Esophagus squamous epithelium (tissue), 5 donors: ENCODE measurements around the gene SYNPR. TPM values are rescaled to one million over a fixed set of nuclear protein-coding genes. Genes with fewer than 3 reads are reported as not detected.

Source experiments
- DNase-seq: peaks from one replicate; lab custom pipeline; 2025; lab: John Stamatoyannopoulos, UW
- H3K27ac ChIP-seq, 4 donors: fragments of 200-600 bp; sonication (generic); one replicate each; pipeline ENCODE4 v1.5.1; 2016 to 2019; ENCODE audit warnings: mild to moderate bottlenecking in 1 of 4
- H3K27me3 ChIP-seq, 4 donors: fragments of 200-600 bp; sonication (generic); 1 replicate in 3 of 4; 2 replicates in 1 of 4; pipeline versions ENCODE4 v1.5.1 to v1.6.0; 2017 to 2021; ENCODE audit warnings: antibody characterized with exemption in 1 of 4
- H3K36me3 ChIP-seq, 3 donors: fragments of 200-600 bp; sonication (generic); one replicate each; pipeline ENCODE4 v1.5.1; 2016 to 2019
- H3K4me1 ChIP-seq, 3 donors: fragments of 200-600 bp; sonication (generic); one replicate each; pipeline ENCODE4 v1.5.1; 2017 to 2019
- H3K4me3 ChIP-seq, 4 donors: fragments of 200-600 bp; sonication (generic); 1 replicate in 3 of 4; 2 replicates in 1 of 4; pipeline ENCODE4 v1.5.1; 2016 to 2019; ENCODE audit warnings: mild to moderate bottlenecking in 2 of 4, moderate library complexity in 1 of 4
- H3K9me3 ChIP-seq, 3 donors: fragments of 200-600 bp; sonication (generic); one replicate each; pipeline ENCODE4 v1.5.1; 2016 to 2019
- CTCF ChIP-seq, 6 experiments: fragments of 450-650 bp in 4 of 6; fragments of 200-600 bp in 2 of 6; sonication (generic) in 2 of 6; IDR thresholded peaks; one replicate each; pipeline ENCODE4 v1.5.1; 2016 to 2019; ENCODE audit warnings: antibody characterized with exemption in 6 of 6, mild to moderate bottlenecking in 4 of 6, moderate library complexity in 4 of 6
- POLR2A ChIP-seq, 4 donors: fragments of 450-650 bp; IDR thresholded peaks; one replicate each; pipeline ENCODE4 v1.6.1; 2017; ENCODE audit warnings: antibody characterized with exemption in 4 of 4, mild to moderate bottlenecking in 4 of 4, moderate library complexity in 3 of 4
- WGBS, 2 donors: methylation state at CpG; one replicate each; pipeline ENCODE4 v1.1.5; 2018; 5-methylcytosine and 5-hydroxymethylcytosine counted together
- intact Hi-C: fragments of 100-400 bp; cut with DNase I; formaldehyde crosslinking; loops from one replicate; pipeline ENCODE4 v1.15.0; 2022
- total RNA-seq, 4 donors: library from RNA; depleted of rRNA; stranded (reverse); fragments of >200 nt; gene quantifications; one replicate each; pipeline ENCODE4 v1.1.0, GENCODE V29; 2016
- donor health status: DM: yes; HTN: yes; CAD: no.

The SYNPR gene
- total RNA-seq, 4 donors from 2014 or later, result not detected

DNA sequence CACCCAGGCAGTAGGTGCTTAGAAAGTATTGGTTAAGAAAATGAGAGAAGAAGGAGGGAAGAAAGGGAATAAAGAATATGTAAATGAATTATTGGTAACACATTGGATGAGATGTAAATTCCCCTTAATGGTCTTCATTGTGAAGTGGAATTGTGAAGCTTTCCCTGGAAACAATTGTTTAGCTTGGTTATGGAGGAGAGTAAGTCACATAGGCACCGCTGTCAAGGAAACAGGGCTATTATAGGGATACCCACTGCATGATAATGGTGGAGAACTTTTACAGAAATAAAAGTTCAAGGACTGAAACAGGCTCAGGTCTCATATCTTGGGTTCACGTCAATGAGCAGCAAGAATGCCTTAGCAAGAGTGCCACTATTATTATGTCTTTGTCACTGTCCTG is 9.5 kb downstream of the SYNPR start:
- H3K36me3 ChIP-seq, result no peaks in the 10 kb centered on the region
- TF ChIP-seq CTCF (IDR thresholded peaks at IDR 0.05) (no peak), POLR2A (IDR thresholded peaks at IDR 0.05) (no peak)
- WGBS, 2 donors, result 80 to 92% methylated on average over 2 of the region's 2 CpGs

DNA sequence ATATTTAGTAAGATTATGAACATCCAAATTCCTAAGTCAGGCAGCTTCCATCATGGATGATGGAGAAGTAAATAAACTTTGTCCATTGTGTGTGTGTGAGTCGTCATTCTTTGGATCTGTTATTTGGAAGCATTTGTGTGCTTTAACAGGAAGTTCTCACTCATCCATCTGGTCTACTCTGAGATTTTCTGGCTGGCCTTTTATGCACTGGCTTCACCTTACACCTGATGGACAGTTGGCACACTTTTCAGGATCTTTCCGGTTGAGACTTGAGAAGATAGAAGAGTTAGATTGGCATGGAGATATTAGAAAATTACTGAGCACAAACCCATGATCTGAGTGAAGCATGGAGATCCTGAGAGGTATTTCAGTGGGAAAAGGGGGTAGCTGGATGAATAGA is 12.6 kb downstream of the SYNPR start:
- Histone ChIP-seq H3K27ac (no peak overlapping the region), H3K4me3 (no peak overlapping the region), H3K4me1 (no peaks in the 10 kb centered on the region), H3K27me3 (peaks cover 0 to under 1% (median 0%) of the 10 kb centered on the region in 4 donors), H3K36me3 (no peaks in the 10 kb centered on the region), H3K9me3 (no peaks in the 10 kb centered on the region)
- intact Hi-C loops, result no loop called here
- no peak for TF ChIP-seq POLR2A (IDR thresholded peaks at IDR 0.05)
- no peak for TF ChIP-seq CTCF (IDR thresholded peaks at IDR 0.05)
- DNase-seq, result no peak
- 41 to 58% methylated on average over 2 of the region's 2 CpGs for WGBS, 2 donors

More for the DNA sequence above, 9.5 kb downstream of the SYNPR start:
- DNase-seq, result no peak
- H3K27me3 ChIP-seq, result no peaks in the 10 kb centered on the region
- no peaks in the 10 kb centered on the region for H3K9me3 ChIP-seq
- no peak overlapping the region for H3K27ac ChIP-seq
- intact Hi-C loops, result no loop called here
- no peaks in the 10 kb centered on the region for H3K4me1 ChIP-seq
- no peak overlapping the region for H3K4me3 ChIP-seq

DNA sequence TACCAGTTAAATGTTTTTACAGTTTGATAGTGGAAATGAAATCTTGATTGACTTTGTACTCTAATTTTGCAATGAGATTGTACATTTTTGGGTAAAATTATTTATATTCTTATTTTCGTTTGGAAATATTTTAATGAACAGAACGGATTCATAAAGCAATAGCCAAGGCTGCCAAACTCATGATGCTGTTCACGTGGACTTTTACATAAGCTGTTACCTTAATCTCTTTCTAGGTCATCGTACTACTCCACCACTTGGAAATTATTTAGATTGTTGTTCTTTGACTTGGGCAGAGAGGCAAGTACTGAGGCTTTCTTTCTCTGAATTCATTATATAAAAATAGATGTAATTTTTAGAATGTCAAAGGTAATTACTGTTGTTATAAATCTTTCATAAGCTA is 16.2 kb downstream of the SYNPR start:
- no peak for TF ChIP-seq POLR2A (IDR thresholded peaks at IDR 0.05)
- no peak for TF ChIP-seq CTCF (IDR thresholded peaks at IDR 0.05)
- WGBS, 2 donors, result 68 to 72% methylated on average over 4 of the region's 4 CpGs
- DNase-seq, result no peak
- Histone ChIP-seq H3K4me3 (no peak overlapping the region), H3K27me3 (peaks cover 0 to 9% (median 0%) of the 10 kb centered on the region in 4 donors), H3K27ac (no peak overlapping the region), H3K9me3 (no peaks in the 10 kb centered on the region), H3K4me1 (no peaks in the 10 kb centered on the region), H3K36me3 (no peaks in the 10 kb centered on the region)
- intact Hi-C loops, result no loop called here

DNA sequence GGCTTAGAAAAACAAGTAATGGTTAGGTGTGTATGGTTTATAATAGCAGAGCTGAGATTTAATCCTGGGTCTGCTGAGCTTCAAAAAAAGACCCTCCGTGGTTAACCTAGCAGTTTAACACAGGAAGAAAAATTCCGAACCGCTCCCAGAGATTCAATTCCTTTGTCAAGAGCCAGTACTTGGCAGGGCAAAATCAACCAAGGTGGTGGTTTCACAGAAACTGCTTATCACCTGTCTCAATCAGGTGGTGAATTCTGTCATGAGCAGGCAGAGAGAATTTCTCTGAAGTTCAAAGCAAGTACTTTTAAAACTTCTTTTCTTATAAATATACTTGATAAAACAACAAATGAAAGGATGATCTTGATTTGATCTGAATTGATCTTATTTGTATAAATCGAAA is 17.2 kb downstream of the SYNPR start:
- no peak for DNase-seq
- 37 to 51% methylated on average over 4 of the region's 4 CpGs for WGBS, 2 donors
- Histone ChIP-seq H3K9me3 (no peaks in the 10 kb centered on the region), H3K27ac (no peak overlapping the region), H3K4me1 (no peaks in the 10 kb centered on the region), H3K4me3 (no peak overlapping the region), H3K27me3 (peaks cover 0 to 10% (median 0%) of the 10 kb centered on the region in 4 donors), H3K36me3 (no peaks in the 10 kb centered on the region)
- TF ChIP-seq CTCF (IDR thresholded peaks at IDR 0.05) (no peak), POLR2A (IDR thresholded peaks at IDR 0.05) (no peak)
- intact Hi-C loops, result no loop called here

- intact Hi-C loops, result no loop called here
- Histone ChIP-seq H3K4me3 (no peak overlapping the region), H3K4me1 (no peaks in the 10 kb centered on the region), H3K27me3 (peaks cover 0 to 14% (median 0%) of the 10 kb centered on the region in 4 donors), H3K36me3 (no peaks in the 10 kb centered on the region), H3K27ac (no peak overlapping the region), H3K9me3 (no peaks in the 10 kb centered on the region)
- TF ChIP-seq POLR2A (IDR thresholded peaks at IDR 0.05) (no peak), CTCF (IDR thresholded peaks at IDR 0.05) (no peak)
- no peak for DNase-seq
Measured at GRCh38 chr3:63295806-63296205, 17.7 kb downstream of the SYNPR start.
